PC-9 (cell line): ENCODE data around the gene SLC13A2.

ENCODE experiments used
- CTCF ChIP-seq: fragments of 200-600 bp; sonication (generic); conservative IDR thresholded peaks from 2 replicates; pipeline ENCODE4 v1.6.1; 2017; ENCODE audit warnings: mixed run types, antibody characterized with exemption, mild to moderate bottlenecking, moderate library complexity
- EZH2 ChIP-seq: fragments of 200-600 bp; sonication (generic); IDR thresholded peaks from 2 replicates; pipeline ENCODE4 v1.8.0; 2017; ENCODE audit warnings: antibody characterized with exemption, low read depth

GRCh38 chr17:28477928-28478327 is 4.5 kb downstream of the SLC13A2 start:
- TF ChIP-seq CTCF (no peak), EZH2 (no peak)
